Mammary epithelial cell (primary cell): Measurements from ENCODE around the gene LTV1.

ENCODE experiments used
- EZH2 ChIP-seq: IDR thresholded peaks from 2 replicates; pipeline ENCODE4 v1.6.1; 2012; ENCODE audit warnings: low read length, inconsistent platforms, borderline replicate concordance
- TF ChIP-seq, protein P1 (sequence below), 2 donors: IDR thresholded peaks in 1 of 2; conservative IDR thresholded peaks in 1 of 2; 2 replicates each; pipeline ENCODE4 v1.5.1; 2011 to 2012; ENCODE audit warnings: inconsistent platforms in 2 of 2, low read length in 2 of 2, mild to moderate bottlenecking in 2 of 2, control low read depth in 1 of 2, low read depth in 1 of 2; ENCODE audit not compliant: insufficient read depth in 1 of 2; ENCODE audit errors: extremely low read depth in 1 of 2

DNA sequence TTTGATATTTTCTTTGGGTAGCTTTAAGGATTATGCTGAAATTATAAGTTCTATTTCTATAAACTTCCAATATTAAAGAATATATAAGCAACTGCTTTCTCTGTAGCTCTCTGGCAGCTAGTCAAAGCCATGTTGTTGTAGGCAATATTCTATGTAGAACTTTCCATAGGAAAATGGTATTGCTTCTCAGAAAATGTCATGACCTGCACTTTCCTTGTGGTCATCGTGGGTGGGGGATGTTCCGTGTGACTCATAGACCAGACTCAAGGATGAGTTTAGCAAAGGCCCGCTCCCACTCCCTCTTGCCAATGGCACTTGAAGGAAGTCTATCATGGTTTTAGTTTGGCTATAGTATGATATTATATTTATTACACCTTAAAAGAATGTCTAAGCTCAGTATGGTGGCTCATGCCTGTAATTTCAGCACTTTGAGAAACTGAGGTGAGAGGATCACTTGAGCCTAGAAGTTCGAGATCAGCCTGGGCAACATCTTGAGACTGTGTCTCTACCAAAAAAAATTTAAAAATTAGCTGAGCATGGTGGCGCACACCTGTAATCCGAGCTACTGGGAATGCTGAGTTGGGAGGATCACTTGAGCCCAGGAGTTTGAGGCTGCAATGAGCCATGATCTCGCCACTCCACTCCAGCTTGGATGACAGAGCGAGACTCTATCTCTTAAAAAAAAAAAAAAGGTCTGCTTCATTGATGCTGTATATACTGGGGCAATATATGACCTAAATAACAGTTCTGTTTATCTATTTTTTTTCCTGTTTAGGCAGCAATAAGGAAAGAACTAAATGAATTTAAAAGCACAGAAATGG, 36.6 kb upstream of the LTV1 start:
- TF ChIP-seq, protein P1, sequence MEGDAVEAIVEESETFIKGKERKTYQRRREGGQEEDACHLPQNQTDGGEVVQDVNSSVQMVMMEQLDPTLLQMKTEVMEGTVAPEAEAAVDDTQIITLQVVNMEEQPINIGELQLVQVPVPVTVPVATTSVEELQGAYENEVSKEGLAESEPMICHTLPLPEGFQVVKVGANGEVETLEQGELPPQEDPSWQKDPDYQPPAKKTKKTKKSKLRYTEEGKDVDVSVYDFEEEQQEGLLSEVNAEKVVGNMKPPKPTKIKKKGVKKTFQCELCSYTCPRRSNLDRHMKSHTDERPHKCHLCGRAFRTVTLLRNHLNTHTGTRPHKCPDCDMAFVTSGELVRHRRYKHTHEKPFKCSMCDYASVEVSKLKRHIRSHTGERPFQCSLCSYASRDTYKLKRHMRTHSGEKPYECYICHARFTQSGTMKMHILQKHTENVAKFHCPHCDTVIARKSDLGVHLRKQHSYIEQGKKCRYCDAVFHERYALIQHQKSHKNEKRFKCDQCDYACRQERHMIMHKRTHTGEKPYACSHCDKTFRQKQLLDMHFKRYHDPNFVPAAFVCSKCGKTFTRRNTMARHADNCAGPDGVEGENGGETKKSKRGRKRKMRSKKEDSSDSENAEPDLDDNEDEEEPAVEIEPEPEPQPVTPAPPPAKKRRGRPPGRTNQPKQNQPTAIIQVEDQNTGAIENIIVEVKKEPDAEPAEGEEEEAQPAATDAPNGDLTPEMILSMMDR (conservative IDR thresholded peaks at IDR 0.05 in 1 of 2, IDR thresholded peaks at IDR 0.05 in 1 of 2; ENCODE audit: extremely low read depth in 1 of 2, insufficient read depth in 1 of 2, low read depth in 1 of 2, low read length in 2 of 2), result no peak
- TF ChIP-seq EZH2, result no peak
